Bronchial epithelial cell (primary cell): ENCODE measurements around the gene TAF4B. TPM values are rescaled to one million over a fixed set of nuclear protein-coding genes. Genes with fewer than 3 reads are reported as not detected.
A peak's percentile ranks its signal among the peaks of the same experiment; 100 is the strongest.
"Not testable (repeated sequence)": the region's sequence is repeated elsewhere in the genome, so short reads cannot be mapped to it uniquely, and the experiment has no call there.

Experiments
- DNase-seq: peaks from one replicate; pipeline ENCODE4 v3.0.0-alpha.2; 2010; ENCODE audit warnings: low read depth
- FAIRE-seq: peaks from 2 replicates; lab custom pipeline; 2011; peaks lifted over from hg19 to GRCh38; lab: Jason Lieb, UNC
- H3K27me3 ChIP-seq: 2 replicates; pipeline ENCODE4 v1.5.1; 2011; ENCODE audit warnings: low read length; ENCODE audit not compliant: control insufficient read depth, insufficient read depth
- H3K36me3 ChIP-seq: 2 replicates; pipeline ENCODE4 v1.5.1; 2011; ENCODE audit warnings: low read length; ENCODE audit not compliant: control insufficient read depth, insufficient read depth
- H3K4me3 ChIP-seq: 2 replicates; pipeline ENCODE4 v1.5.1; 2011; ENCODE audit warnings: mild to moderate bottlenecking, low read depth, low read length, control low read depth
- total RNA-seq: library from RNA; depleted of rRNA; stranded (reverse); fragments of >200 nt; gene quantifications from 2 replicates; pipeline ENCODE4 v1.2.1, GENCODE V29; 2014
- TF ChIP-seq, protein P1 (sequence below): IDR thresholded peaks from 2 replicates; pipeline ENCODE4 v1.5.1; 2011; ENCODE audit warnings: mild to moderate bottlenecking, moderate library complexity, low read length, control low read depth, inconsistent platforms; ENCODE audit not compliant: insufficient read depth, severe bottlenecking

The TAF4B gene
- total RNA-seq, 1 donor from 2014 or later: 6.6 TPM

DNA sequence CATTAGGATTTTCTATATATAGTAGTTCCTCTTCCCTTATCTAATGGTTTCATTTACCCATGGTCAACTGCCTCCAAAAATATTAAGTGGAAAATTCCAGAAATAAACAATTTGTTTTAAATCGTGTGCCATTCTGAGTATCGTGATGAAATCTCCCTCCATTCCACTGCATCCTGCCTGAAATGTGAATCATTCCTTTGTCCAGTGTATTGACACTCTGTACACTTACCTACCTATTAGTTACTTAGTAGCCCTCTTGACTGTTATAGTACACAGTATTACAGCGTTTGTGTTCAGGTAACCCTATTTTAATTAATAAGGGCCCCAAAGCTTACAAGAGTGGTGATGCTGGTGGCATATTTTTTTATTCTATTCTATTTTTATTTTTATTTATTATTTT lies 26.2 kb downstream of the TAF4B start:
- Histone ChIP-seq H3K27me3 (no peaks in the 10 kb centered on the region), H3K4me3 (no peak overlapping the region), H3K36me3 (no peaks in the 10 kb centered on the region)
- no peak for FAIRE-seq
- DNase-seq: peak; percentile 35
- TF ChIP-seq, protein P1, sequence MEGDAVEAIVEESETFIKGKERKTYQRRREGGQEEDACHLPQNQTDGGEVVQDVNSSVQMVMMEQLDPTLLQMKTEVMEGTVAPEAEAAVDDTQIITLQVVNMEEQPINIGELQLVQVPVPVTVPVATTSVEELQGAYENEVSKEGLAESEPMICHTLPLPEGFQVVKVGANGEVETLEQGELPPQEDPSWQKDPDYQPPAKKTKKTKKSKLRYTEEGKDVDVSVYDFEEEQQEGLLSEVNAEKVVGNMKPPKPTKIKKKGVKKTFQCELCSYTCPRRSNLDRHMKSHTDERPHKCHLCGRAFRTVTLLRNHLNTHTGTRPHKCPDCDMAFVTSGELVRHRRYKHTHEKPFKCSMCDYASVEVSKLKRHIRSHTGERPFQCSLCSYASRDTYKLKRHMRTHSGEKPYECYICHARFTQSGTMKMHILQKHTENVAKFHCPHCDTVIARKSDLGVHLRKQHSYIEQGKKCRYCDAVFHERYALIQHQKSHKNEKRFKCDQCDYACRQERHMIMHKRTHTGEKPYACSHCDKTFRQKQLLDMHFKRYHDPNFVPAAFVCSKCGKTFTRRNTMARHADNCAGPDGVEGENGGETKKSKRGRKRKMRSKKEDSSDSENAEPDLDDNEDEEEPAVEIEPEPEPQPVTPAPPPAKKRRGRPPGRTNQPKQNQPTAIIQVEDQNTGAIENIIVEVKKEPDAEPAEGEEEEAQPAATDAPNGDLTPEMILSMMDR: no peak

DNA sequence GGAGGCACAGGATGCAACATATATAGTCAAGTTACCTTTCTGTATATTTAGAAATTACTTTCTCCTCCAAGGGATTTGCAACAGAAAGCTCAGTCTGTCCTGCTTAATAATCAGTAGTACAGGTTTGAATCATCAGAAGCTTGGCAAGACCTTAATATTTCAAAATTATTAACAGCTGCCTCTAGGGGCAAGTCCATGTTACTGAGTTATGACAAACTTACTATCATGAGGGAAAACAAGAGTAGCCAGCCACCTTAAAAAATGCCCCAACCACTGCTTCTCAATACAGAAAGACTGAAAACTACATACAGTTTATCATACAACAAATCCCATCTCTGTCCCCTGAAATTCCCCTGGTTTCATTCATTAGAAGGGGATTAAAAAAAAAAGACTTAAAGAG lies 28.6 kb downstream of the TAF4B start:
- not testable (repeated sequence) for H3K27me3 ChIP-seq, H3K4me3 ChIP-seq, H3K36me3 ChIP-seq, FAIRE-seq
- DNase-seq: peak; percentile 41

DNA sequence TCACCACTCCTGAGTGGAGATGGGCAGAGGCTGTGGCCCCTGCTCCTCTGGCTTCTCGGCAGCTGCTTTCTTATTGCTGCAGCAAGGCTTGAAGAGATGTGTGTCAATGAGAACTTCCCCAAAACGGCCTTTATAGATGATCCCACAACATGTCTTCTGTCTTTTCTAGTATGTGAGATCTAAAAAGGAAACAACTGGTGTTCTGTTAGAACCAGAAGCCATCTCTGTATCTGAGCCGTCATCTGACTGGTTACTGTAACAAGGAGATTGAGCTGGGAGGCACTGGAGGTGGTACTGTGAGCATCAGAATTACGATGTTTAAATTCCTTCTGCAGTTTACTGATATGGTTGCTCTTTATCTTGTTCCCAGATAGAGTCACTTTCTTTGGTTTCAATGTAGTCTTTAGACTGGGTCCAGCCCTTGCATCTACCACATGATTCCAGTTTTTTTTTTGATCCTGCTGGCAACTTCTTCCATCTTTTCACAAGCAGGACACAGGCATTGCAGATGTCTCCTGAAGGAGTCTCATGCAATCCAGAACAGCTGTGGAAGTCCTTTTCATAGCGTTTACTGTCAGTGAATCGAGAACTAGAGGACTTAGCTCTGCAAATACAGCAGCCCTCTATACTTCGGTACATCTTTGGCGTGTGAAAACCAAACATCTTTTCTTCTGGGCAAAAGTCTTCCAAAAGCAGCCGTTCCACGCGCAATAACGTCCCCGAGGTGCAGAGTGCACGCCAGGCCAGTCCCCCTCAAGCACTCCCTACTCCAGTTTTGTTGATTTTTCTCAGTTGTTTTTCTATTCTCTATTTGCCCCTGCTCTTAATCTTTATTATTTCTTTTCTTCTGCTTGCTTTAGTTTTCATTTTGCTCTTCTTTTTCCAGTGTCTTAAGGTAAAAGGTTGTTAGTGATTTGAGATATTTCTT lies 29.7 kb downstream of the TAF4B start:
- FAIRE-seq (no peak), DNase-seq (no peak)
- TF ChIP-seq, protein P1: no peak
- no peaks in the 10 kb centered on the region for H3K36me3 ChIP-seq
- no peak overlapping the region for H3K4me3 ChIP-seq
- no peaks in the 10 kb centered on the region for H3K27me3 ChIP-seq

DNA sequence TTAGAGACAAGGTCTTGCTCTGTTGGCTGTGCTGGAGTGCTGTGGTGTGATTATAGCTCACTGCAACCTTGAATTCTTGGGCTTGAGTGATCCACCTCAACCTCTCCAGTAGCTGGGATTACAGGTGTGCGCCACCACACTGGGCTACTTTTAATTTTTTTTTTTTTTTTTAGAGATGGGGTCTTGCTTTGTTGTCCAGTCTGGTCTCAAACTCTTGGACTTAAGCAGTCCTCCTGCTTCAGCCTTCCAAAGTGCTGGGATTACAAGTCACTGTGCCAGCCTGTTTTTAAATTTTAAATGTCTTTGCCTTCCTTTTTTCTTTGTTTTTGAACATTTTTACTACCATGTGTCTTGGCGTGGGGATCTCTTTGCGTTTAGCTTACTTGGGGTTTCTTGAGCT lies 32.5 kb downstream of the TAF4B start:
- H3K27me3 ChIP-seq: no peaks in the 10 kb centered on the region
- no peaks in the 10 kb centered on the region for H3K36me3 ChIP-seq
- DNase-seq (no peak), FAIRE-seq (no peak)
- H3K4me3 ChIP-seq: no peak overlapping the region
- TF ChIP-seq, protein P1: no peak

DNA sequence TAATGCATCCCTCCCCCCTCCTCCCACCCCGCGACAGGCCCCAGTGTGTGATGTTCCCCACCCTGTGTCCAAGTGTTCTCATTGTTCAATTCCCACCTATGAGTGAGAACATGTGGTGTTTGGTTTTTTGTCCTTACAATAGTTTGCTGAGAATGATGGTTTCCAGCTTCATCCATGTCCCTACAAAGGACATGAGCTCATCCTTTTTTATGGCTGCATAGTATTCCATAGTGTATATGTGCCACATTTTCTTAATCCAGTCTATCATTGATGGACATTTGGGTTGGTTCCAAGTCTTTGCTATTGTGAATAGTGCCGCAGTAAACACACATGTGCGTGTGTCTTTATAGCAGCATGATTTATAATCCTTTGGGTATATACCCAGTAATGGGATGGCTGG lies 33.2 kb downstream of the TAF4B start:
- not testable (repeated sequence) for DNase-seq, H3K4me3 ChIP-seq, H3K36me3 ChIP-seq, H3K27me3 ChIP-seq, FAIRE-seq

DNA sequence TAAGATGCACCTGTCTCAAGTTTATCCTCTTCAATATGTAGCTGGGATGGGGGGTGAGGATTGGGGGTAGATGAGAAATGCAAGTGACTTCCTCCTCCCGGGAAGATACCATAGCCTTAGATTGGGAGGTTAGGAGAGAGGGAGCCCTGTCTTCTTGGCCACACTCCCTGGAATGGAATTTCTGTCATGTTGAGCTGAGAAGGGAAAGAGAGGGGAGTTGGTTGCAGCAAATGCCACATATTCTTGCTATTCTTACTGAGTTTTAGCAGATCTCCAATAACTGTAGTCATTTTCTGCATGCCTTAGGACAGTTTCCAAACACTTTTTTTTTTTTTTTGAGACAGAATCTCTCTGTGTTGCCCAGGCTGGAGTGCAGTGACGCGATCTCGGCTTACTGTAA lies 35.9 kb downstream of the TAF4B start:
- no peaks in the 10 kb centered on the region for H3K36me3 ChIP-seq
- TF ChIP-seq, protein P1: no peak
- FAIRE-seq (no peak), DNase-seq (no peak)
- H3K27me3 ChIP-seq: no peaks in the 10 kb centered on the region
- H3K4me3 ChIP-seq: no peak overlapping the region

DNA sequence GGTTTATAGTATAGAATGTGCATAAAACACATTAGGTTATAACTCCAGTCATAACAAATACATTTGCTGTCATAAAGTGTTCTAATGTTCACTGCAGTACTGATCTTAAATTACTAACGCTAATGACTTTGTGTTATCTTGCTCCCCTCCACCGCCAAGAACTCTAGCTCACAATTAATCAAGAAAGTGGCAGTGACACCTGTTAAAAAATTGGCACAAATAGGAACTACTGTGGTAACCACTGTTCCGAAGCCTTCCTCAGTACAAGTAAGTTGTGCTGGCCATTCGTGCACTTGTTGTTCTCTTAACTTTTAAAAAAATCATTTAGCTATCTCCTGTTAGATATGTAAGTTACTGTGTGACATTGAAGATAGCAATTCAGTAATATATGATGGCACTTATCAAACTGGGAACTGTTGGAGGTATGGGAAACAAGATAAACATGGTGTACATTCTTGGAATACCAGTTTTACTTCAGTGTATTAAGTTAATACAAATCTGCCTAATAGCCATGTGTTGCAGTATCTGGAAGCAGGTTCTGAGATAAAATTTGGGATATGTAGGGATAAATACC lies 41.2 kb downstream of the TAF4B start:
- Histone ChIP-seq H3K36me3 (no peaks in the 10 kb centered on the region), H3K27me3 (no peaks in the 10 kb centered on the region), H3K4me3 (no peak overlapping the region)
- FAIRE-seq: no peak
- DNase-seq: no peak
- TF ChIP-seq, protein P1: no peak
